DND-41 (cell line): Measurements from ENCODE around the gene MRE11.

Experiments used
- CTCF ChIP-seq: IDR thresholded peaks from 2 replicates; pipeline ENCODE4 v1.5.1; 2012; ENCODE audit warnings: borderline replicate concordance, low read length, moderate library complexity, mild to moderate bottlenecking; ENCODE audit not compliant: poor library complexity, severe bottlenecking; ENCODE audit errors: extremely low read depth
- EZH2 ChIP-seq: IDR thresholded peaks from 3 replicates; pipeline ENCODE4 v1.6.1; 2012; ENCODE audit warnings: borderline replicate concordance, low read depth, mild to moderate bottlenecking, moderate library complexity, low read length, inconsistent platforms; ENCODE audit not compliant: severe bottlenecking

GRCh38 chr11:94501522-94501921 lies 7.9 kb upstream of the MRE11 start:
- TF ChIP-seq CTCF: no peak
- TF ChIP-seq EZH2: no peak
